Stomach (tissue), 4 donors: Measurements from ENCODE around the gene NUTF2.
"Not testable (repeated sequence)": the region's sequence is repeated elsewhere in the genome, so short reads cannot be mapped to it uniquely, and the experiment has no call there.

Source experiments
- POLR2A ChIP-seq, 4 donors: fragments of 450-650 bp; IDR thresholded peaks; one replicate each; pipeline ENCODE4 v1.6.1; 2016; ENCODE audit warnings: antibody characterized with exemption in 4 of 4, control low read depth in 2 of 4, mild to moderate bottlenecking in 1 of 4, moderate library complexity in 1 of 4
- TF ChIP-seq, protein P1 (sequence below), 7 experiments: fragments of 450-650 bp in 4 of 7; fragments of 200-600 bp in 3 of 7; sonication (generic) in 3 of 7; IDR thresholded peaks; one replicate each; pipeline ENCODE4 v1.5.1; 2016 to 2019; ENCODE audit warnings: antibody characterized with exemption in 7 of 7, control low read depth in 2 of 7, mild to moderate bottlenecking in 1 of 7

- TF ChIP-seq POLR2A (IDR thresholded peaks at IDR 0.05): not testable (repeated sequence)
- TF ChIP-seq, protein P1, sequence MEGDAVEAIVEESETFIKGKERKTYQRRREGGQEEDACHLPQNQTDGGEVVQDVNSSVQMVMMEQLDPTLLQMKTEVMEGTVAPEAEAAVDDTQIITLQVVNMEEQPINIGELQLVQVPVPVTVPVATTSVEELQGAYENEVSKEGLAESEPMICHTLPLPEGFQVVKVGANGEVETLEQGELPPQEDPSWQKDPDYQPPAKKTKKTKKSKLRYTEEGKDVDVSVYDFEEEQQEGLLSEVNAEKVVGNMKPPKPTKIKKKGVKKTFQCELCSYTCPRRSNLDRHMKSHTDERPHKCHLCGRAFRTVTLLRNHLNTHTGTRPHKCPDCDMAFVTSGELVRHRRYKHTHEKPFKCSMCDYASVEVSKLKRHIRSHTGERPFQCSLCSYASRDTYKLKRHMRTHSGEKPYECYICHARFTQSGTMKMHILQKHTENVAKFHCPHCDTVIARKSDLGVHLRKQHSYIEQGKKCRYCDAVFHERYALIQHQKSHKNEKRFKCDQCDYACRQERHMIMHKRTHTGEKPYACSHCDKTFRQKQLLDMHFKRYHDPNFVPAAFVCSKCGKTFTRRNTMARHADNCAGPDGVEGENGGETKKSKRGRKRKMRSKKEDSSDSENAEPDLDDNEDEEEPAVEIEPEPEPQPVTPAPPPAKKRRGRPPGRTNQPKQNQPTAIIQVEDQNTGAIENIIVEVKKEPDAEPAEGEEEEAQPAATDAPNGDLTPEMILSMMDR (IDR thresholded peaks at IDR 0.05): not testable (repeated sequence)
Measured at GRCh38 chr16:67864044-67864443, 17.3 kb downstream of the NUTF2 start.
